GM10266 (cell line): ENCODE measurements around the gene EDC3.

Source experiments
- DNase-seq: peaks from one replicate; pipeline ENCODE4 v3.0.0; 2012; ENCODE audit errors: extremely low spot score
- CTCF ChIP-seq: IDR thresholded peaks from 2 replicates; pipeline ENCODE4 v1.5.1; 2012; ENCODE audit warnings: mild to moderate bottlenecking, low read depth; ENCODE audit not compliant: control insufficient read depth, insufficient read depth; ENCODE audit errors: missing control alignments

EDC3 gene

DNA sequence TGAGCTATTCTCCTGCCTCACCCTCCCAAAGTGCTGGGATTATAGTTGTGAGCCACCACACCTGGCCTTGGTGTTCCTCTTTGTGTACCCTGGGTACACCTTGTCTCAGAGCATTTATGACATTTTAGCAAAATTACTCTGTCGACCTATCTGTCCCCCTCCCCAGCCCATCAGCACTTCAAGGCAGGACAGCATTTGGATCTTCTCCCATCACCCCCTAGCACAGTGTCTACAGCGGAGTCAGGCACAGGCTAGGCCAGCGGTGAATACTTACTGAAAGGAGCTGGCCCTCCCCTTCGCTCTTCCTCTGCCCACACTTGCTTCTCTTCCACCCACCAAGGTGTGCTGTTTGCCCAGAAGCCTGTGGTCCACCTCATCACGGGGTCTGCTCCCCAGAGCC, 100.6 kb downstream of the EDC3 start:
- DNase-seq, result no peak
- no peak for TF ChIP-seq CTCF

- TF ChIP-seq CTCF, result no peak
- no peak for DNase-seq
These were observed 101.4 kb downstream of the EDC3 start for GRCh38 chr15:74594455-74594854.

DNA sequence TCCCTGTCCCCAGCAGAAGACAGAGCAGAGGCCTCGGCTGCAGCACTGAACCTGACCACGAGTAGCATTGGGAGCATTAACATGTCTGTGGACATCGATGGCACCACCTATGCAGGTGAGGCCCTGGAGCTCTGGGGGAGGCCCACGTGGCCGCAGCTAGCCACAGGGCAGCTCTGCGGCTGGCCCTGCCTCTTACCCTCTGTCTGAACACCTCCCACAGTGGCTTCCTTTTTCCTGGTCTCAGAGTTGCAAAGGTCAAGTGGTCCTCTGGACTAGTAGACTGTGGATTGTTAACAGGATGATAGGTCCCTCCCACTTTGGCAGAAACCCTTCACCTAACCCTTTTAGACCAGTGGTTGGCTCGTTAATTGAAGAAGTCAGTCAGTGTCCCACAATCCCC, 102.7 kb downstream of the EDC3 start:
- no peak for DNase-seq
- no peak for TF ChIP-seq CTCF

DNA sequence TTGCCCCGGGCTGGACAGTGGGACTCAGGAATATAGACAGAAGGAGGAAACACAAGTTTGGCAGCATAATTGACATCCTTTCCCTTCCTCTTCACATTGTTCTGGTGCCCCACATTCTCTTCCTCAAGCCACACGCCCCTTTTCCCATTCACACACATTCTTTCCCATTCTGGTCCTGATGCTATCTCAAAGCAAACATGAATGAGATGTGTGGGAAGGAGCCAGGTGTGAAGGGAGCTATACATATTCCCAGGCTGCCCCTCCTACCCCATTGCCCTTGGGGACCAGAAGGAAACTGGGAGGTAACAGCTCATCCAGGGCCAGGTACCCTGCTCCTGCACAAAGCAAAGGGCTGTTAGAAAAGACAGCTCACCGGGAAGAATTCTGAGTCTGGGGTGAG, 103.6 kb downstream of the EDC3 start:
- no peak for DNase-seq
- no peak for TF ChIP-seq CTCF

GRCh38 chr15:74589826-74590225, 106.0 kb downstream of the EDC3 start:
- DNase-seq, result no peak
- TF ChIP-seq CTCF, result no peak

- DNase-seq, result no peak
- TF ChIP-seq CTCF, result no peak
These were observed 110.0 kb downstream of the EDC3 start for GRCh38 chr15:74585857-74586256.

DNA sequence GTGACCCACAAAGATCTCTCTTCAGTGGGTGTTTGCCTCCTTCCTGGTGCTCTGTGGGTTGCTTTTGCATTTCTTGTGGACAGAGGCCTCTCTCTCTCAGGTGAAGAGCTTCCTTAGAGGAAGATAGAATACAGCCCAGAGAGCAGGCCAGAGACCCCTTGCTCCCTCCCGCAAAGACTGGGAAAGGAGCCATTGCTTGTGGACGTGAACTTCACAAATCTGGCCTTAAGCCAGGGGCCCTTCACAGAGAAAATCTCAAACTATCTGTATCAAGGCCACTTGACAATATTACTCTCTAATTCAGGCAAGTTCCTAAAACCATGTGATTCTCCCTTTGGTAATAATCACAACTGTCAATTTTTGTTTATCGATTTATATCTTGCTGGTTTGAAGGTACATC, 110.6 kb downstream of the EDC3 start:
- TF ChIP-seq CTCF, result no peak
- DNase-seq, result no peak
